Mesenchymal stem cell (in vitro differentiated cells and primary cell): ENCODE results near the gene VAPB.

Experiments
- DNase-seq: peaks from one replicate; pipeline ENCODE4 v3.0.0-alpha.2; 2013
- H2AFZ ChIP-seq: one replicate; pipeline ENCODE4 v1.6.1; 2013; ENCODE audit warnings: low read depth, mild to moderate bottlenecking, control low read depth, inconsistent platforms, low read length, moderate library complexity
- H2AK5ac ChIP-seq: 2 replicates; pipeline ENCODE4 v1.6.1; 2013; ENCODE audit warnings: low read length, moderate library complexity, mild to moderate bottlenecking, inconsistent platforms; ENCODE audit not compliant: severe bottlenecking
- H2BK120ac ChIP-seq: one replicate; pipeline ENCODE4 v1.6.1; 2013; ENCODE audit warnings: low read depth, mild to moderate bottlenecking, inconsistent platforms, low read length, moderate library complexity
- H2BK12ac ChIP-seq, 2 experiments: one replicate each; pipeline ENCODE4 v1.6.1; 2013; ENCODE audit warnings: inconsistent platforms in 2 of 2, low read length in 2 of 2, mild to moderate bottlenecking in 2 of 2, moderate library complexity in 2 of 2, control low read depth in 1 of 2
- H2BK15ac ChIP-seq: one replicate; pipeline ENCODE4 v1.6.1; 2013; ENCODE audit warnings: mild to moderate bottlenecking, low read depth, inconsistent platforms; ENCODE audit not compliant: poor library complexity, severe bottlenecking
- H2BK5ac ChIP-seq: 2 replicates; pipeline ENCODE4 v1.6.1; 2013; ENCODE audit warnings: low read depth, mild to moderate bottlenecking, low read length, control low read depth, inconsistent platforms; ENCODE audit not compliant: poor library complexity, severe bottlenecking
- H3K14ac ChIP-seq, 2 experiments: one replicate each; pipeline ENCODE4 v1.6.1; 2013; ENCODE audit warnings: inconsistent platforms in 2 of 2, low read length in 2 of 2, control low read depth in 1 of 2, mild to moderate bottlenecking in 1 of 2, moderate library complexity in 1 of 2
- H3K18ac ChIP-seq, 2 experiments: one replicate each; pipeline ENCODE4 v1.6.1; 2013; ENCODE audit warnings: inconsistent platforms in 2 of 2, low read length in 2 of 2, control low read depth in 1 of 2, low read depth in 1 of 2, mild to moderate bottlenecking in 1 of 2
- H3K23ac ChIP-seq, 2 experiments: one replicate each; pipeline ENCODE4 v1.6.1; 2013; ENCODE audit warnings: inconsistent platforms in 2 of 2, low read length in 2 of 2, mild to moderate bottlenecking in 2 of 2, moderate library complexity in 2 of 2, control low read depth in 1 of 2
- H3K27ac ChIP-seq: 2 replicates; pipeline ENCODE4 v1.5.1; 2013; ENCODE audit warnings: mild to moderate bottlenecking, moderate library complexity, low read length, control low read depth, inconsistent platforms; ENCODE audit not compliant: poor library complexity, severe bottlenecking
- H3K27me3 ChIP-seq, 2 experiments: 2 replicates each; pipeline versions ENCODE4 v1.6.1 to v1.7.0; 2013; ENCODE audit warnings: low read length in 2 of 2, mild to moderate bottlenecking in 2 of 2, moderate library complexity in 2 of 2, control low read depth in 1 of 2, inconsistent platforms in 1 of 2; ENCODE audit not compliant: control insufficient read depth in 1 of 2, insufficient read depth in 1 of 2
- H3K36me3 ChIP-seq, 2 experiments: 2 replicates each; pipeline versions ENCODE4 v1.6.1 to v1.7.0; 2013; ENCODE audit warnings: low read length in 2 of 2, control low read depth in 1 of 2, inconsistent platforms in 1 of 2, low read depth in 1 of 2, mild to moderate bottlenecking in 1 of 2; ENCODE audit not compliant: insufficient read depth in 2 of 2, control insufficient read depth in 1 of 2
- H3K4ac ChIP-seq, 2 experiments: one replicate each; pipeline ENCODE4 v1.6.1; 2013; ENCODE audit warnings: inconsistent platforms in 2 of 2, low read length in 2 of 2, mild to moderate bottlenecking in 2 of 2, moderate library complexity in 2 of 2, control low read depth in 1 of 2, low read depth in 1 of 2
- H3K4me1 ChIP-seq: 2 replicates; pipeline ENCODE4 v1.6.1; 2013; ENCODE audit warnings: low read depth, low read length, control low read depth; ENCODE audit not compliant: control insufficient read depth, insufficient read depth
- H3K4me2 ChIP-seq: 2 replicates; pipeline ENCODE4 v1.6.1; 2013; ENCODE audit warnings: low read length, mild to moderate bottlenecking, inconsistent platforms; ENCODE audit not compliant: poor library complexity, severe bottlenecking
- H3K4me3 ChIP-seq, 2 experiments: 2 replicates each; pipeline versions ENCODE4 v1.5.1 to v1.7.0; 2013; ENCODE audit warnings: low read length in 2 of 2, mild to moderate bottlenecking in 2 of 2, control low read depth in 1 of 2, low read depth in 1 of 2; ENCODE audit not compliant: insufficient read depth in 1 of 2
- H3K79me1 ChIP-seq: replicated peaks from 2 replicates; pipeline ENCODE4 v1.6.1; 2013; ENCODE audit warnings: mild to moderate bottlenecking, control low read depth, low read length, inconsistent platforms; ENCODE audit not compliant: poor library complexity, severe bottlenecking
- H3K9ac ChIP-seq: 2 replicates; pipeline ENCODE4 v1.7.0; 2013; ENCODE audit warnings: mild to moderate bottlenecking, low read length, moderate library complexity
- H3K9me3 ChIP-seq: 2 replicates; pipeline ENCODE4 v1.7.0; 2013; ENCODE audit warnings: mild to moderate bottlenecking, low read length; ENCODE audit not compliant: control insufficient read depth
- H4K8ac ChIP-seq: one replicate; pipeline ENCODE4 v1.6.1; 2013; ENCODE audit warnings: inconsistent platforms, mild to moderate bottlenecking, low read length, moderate library complexity
- H4K91ac ChIP-seq: one replicate; pipeline ENCODE4 v1.6.1; 2013; ENCODE audit warnings: mild to moderate bottlenecking, low read length, inconsistent platforms
- WGBS: methylation state at CpG from one replicate; pipeline ENCODE4 v1.1.7; 2013; ENCODE audit warnings: mixed read lengths; 5-methylcytosine and 5-hydroxymethylcytosine counted together

The VAPB gene

DNA sequence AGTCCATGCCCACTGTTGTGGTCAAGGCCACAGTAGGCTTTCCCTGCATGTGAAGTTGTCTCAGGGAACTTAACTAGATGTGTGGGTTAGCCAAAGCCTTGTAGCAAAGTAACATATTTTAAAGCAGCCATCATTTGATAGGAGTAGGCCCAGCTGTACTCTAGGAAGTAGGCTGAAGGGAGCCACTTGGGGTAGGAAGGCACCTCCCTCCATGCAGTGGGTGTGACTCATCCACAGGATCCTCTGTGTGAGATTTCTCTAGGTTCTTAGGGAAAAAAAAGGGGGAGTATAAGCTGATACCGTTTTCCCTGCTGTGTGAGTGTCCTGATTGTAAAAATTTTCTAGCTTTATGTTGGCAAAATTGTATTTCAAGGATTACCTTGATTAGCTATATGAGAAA is 44.7 kb downstream of the VAPB start:
- peak overlapping the region; percentile 56 for H3K9ac ChIP-seq
- H2BK15ac ChIP-seq: no peak overlapping the region
- peak overlapping the region; percentile 29 for H3K27ac ChIP-seq
- no peak overlapping the region for H3K4ac ChIP-seq
- peak overlapping the region in 1 of 2 experiments; percentile 12 for H3K4me3 ChIP-seq
- peaks cover 11% of the 10 kb centered on the region for H3K4me1 ChIP-seq
- no peak overlapping the region for H2BK120ac ChIP-seq
- no peaks in the 10 kb centered on the region for H3K9me3 ChIP-seq
- no peak overlapping the region for H3K18ac ChIP-seq
- peaks cover 4 to 33% of the 10 kb centered on the region in 2 experiments for H3K36me3 ChIP-seq
- WGBS: 40% methylated on average over 1 of the region's 1 CpG
- DNase-seq: peak; percentile 83
- H3K23ac ChIP-seq: no peak overlapping the region
- peak overlapping the region; percentile 21 for H2AK5ac ChIP-seq
- H3K4me2 ChIP-seq: no peak overlapping the region
- peaks cover 15% of the 10 kb centered on the region for H3K79me1 ChIP-seq
- H2BK12ac ChIP-seq: no peak overlapping the region
- no peak overlapping the region for H4K91ac ChIP-seq
- H3K14ac ChIP-seq: no peak overlapping the region
- H4K8ac ChIP-seq: no peak overlapping the region
- H2AFZ ChIP-seq: no peak overlapping the region
- H2BK5ac ChIP-seq: no peak overlapping the region
- H3K27me3 ChIP-seq: no peaks in the 10 kb centered on the region

DNA sequence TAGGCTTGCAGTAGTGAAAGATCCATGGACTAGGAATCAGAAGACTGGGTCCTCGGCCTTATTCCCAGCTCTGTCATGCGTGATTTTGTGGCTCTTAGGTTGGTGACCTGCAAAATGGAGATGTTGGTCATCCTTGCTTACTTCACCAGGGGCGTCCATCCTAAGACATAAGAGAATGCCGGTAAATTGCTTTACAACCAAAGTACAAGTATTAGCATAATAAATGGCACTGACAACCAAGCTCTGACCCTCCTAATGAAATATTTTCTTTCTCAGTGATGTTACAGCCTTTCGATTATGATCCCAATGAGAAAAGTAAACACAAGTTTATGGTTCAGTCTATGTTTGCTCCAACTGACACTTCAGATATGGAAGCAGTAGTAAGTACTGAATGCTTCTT is 45.3 kb downstream of the VAPB start:
- H3K18ac ChIP-seq: no peak overlapping the region
- H4K8ac ChIP-seq: no peak overlapping the region
- no peak overlapping the region for H4K91ac ChIP-seq
- no peak overlapping the region for H2BK120ac ChIP-seq
- peak overlapping the region; percentile 78 for H2AK5ac ChIP-seq
- no peak for DNase-seq
- H3K4me2 ChIP-seq: no peak overlapping the region
- no peaks in the 10 kb centered on the region for H3K9me3 ChIP-seq
- H2AFZ ChIP-seq: no peak overlapping the region
- H3K4me1 ChIP-seq: peaks cover 11% of the 10 kb centered on the region
- H3K4me3 ChIP-seq: no peak overlapping the region
- H3K9ac ChIP-seq: peak overlapping the region; percentile 56
- no peak overlapping the region for H3K14ac ChIP-seq
- H3K23ac ChIP-seq: no peak overlapping the region
- H3K4ac ChIP-seq: no peak overlapping the region
- H3K27ac ChIP-seq: peak overlapping the region; percentile 2
- H3K79me1 ChIP-seq: peaks cover 16% of the 10 kb centered on the region
- H2BK5ac ChIP-seq: no peak overlapping the region
- peaks cover 1 to 33% of the 10 kb centered on the region in 2 experiments for H3K36me3 ChIP-seq
- 96% methylated on average over 5 of the region's 5 CpGs for WGBS
- no peak overlapping the region for H2BK15ac ChIP-seq
- no peak overlapping the region for H2BK12ac ChIP-seq
- no peaks in the 10 kb centered on the region for H3K27me3 ChIP-seq

DNA sequence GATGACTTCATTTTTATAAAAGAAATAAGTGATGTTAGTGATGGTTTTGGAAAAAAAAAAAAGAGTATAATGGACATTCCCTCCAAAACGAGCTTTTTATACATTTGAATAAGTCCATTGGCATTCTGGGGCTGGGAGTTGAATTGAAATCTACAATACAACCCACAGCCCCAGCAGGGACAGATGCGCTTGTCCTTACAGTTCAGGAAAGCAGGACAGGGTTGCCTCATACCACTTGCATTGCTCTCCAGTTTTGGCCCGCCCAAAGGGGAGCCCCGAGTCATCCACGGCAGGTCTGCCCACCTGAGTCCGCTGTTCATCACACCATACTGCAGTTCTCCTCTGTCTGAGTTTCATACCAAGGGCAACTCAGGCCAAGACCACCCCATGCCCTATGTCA is 46.2 kb downstream of the VAPB start:
- H2BK5ac ChIP-seq: no peak overlapping the region
- WGBS: 100% methylated on average over 6 of the region's 6 CpGs
- peaks cover 22% of the 10 kb centered on the region for H3K79me1 ChIP-seq
- peaks cover 2 to 35% of the 10 kb centered on the region in 2 experiments for H3K36me3 ChIP-seq
- DNase-seq: no peak
- H3K4me1 ChIP-seq: peaks cover 11% of the 10 kb centered on the region
- H3K4me3 ChIP-seq: no peak overlapping the region
- peak overlapping the region in 1 of 2 experiments; percentile 63 for H3K23ac ChIP-seq
- H3K14ac ChIP-seq: no peak overlapping the region
- no peak overlapping the region for H2BK15ac ChIP-seq
- H4K8ac ChIP-seq: no peak overlapping the region
- H2BK120ac ChIP-seq: no peak overlapping the region
- no peak overlapping the region for H2AFZ ChIP-seq
- H3K27ac ChIP-seq: no peak overlapping the region
- no peak overlapping the region for H2AK5ac ChIP-seq
- no peak overlapping the region for H3K4me2 ChIP-seq
- no peak overlapping the region for H4K91ac ChIP-seq
- no peaks in the 10 kb centered on the region for H3K27me3 ChIP-seq
- H3K4ac ChIP-seq: no peak overlapping the region
- peak overlapping the region in 1 of 2 experiments; percentile 22 for H2BK12ac ChIP-seq
- H3K9ac ChIP-seq: no peak overlapping the region
- no peaks in the 10 kb centered on the region for H3K9me3 ChIP-seq
- no peak overlapping the region for H3K18ac ChIP-seq

DNA sequence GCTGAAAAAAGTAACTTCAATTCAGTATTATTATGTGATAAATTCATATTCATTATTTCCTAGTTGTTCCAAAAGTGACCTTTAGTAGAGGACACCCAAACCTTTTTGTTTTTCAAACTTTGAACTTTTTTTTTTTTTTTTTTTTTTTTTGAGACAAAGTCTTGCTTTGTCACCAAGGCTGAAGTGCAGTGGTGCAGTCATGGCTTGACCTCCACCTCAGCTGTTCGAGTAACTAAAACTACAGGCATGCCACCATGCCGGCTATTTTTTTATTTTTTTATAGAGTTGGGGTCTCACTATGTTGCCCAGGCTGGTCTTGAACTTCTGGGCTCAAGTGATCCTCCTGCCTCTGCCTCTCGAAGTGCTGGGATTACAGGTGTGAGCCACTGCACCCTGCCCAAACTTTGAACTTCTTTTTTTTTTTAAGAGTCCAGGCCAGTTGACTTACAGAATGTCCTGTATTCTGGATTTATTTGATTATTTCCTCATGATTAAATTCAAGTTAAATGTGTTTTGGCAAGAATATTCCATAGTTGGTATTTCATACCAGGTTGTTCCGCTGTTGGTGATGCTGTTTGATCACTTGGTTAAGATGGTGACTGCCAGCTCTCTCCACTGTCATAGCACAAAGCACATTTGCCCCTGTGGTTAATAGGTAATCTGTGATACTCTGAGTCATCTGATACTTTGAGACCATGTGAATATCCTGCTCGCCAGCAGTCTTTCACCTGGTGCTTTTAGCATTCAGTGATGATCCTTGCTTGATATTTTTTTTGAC is 48.0 kb downstream of the VAPB start:
- H4K8ac ChIP-seq: no peak overlapping the region
- peaks cover 8% of the 10 kb centered on the region for H3K4me1 ChIP-seq
- no peak overlapping the region for H3K23ac ChIP-seq
- WGBS: 97% methylated on average over 5 of the region's 5 CpGs
- no peak overlapping the region for H3K4ac ChIP-seq
- H2BK120ac ChIP-seq: no peak overlapping the region
- no peak overlapping the region for H2BK12ac ChIP-seq
- no peak overlapping the region for H3K27ac ChIP-seq
- H2AK5ac ChIP-seq: no peak overlapping the region
- peaks cover 2 to 45% of the 10 kb centered on the region in 2 experiments for H3K36me3 ChIP-seq
- no peak overlapping the region for H3K9ac ChIP-seq
- no peak overlapping the region for H3K18ac ChIP-seq
- DNase-seq: no peak
- no peaks in the 10 kb centered on the region for H3K9me3 ChIP-seq
- H3K4me2 ChIP-seq: no peak overlapping the region
- H2BK5ac ChIP-seq: no peak overlapping the region
- H3K14ac ChIP-seq: no peak overlapping the region
- H3K4me3 ChIP-seq: no peak overlapping the region
- H2BK15ac ChIP-seq: no peak overlapping the region
- no peak overlapping the region for H4K91ac ChIP-seq
- H3K27me3 ChIP-seq: no peaks in the 10 kb centered on the region
- peaks cover 19% of the 10 kb centered on the region for H3K79me1 ChIP-seq
- no peak overlapping the region for H2AFZ ChIP-seq
